ENCODE data around the gene SLC2A6.

The SLC2A6 gene

DNA sequence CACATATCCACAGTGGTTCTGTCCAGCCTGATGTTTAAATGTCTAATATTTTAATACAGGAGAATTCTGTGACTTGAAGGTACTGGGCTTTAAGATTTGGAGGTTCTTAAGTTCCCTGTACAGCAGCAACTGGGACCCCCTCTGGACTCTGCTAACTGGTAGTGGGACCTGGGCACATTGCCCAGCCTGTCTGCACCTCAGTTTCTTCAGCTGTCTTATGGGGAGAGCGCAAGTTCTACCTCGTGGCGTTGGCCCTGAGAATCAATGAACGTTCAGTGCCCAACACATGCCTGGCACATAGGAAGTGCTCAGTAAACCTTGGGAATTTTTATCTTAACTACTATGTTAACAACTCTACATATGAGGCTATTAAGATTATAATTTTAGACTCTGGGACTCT, 1.4 kb downstream of the SLC2A6 start:
- DNase-seq (ENCODE audit: low read depth) = no peak

DNA sequence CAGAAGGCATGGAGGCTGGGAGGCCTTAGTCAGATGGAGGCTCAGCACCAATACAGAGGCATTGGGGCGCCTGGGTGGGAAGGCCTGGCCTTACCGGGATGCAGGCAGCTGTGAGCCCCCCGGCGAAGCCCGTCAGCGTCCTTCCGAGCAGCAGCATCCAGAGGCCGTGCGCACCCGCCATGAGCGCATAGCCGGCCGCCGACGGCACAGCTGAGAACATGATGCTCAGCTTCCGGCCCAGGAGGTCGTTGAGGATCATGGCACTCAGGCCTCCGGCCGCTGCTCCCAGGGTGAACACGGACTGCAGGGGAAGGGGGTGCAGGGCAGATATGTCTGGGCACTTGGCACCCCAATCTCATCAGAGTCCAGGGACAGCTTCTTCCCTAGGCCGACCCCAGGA, 2.0 kb downstream of the SLC2A6 start:
- no peak for DNase-seq (ENCODE audit: low read depth)

DNA sequence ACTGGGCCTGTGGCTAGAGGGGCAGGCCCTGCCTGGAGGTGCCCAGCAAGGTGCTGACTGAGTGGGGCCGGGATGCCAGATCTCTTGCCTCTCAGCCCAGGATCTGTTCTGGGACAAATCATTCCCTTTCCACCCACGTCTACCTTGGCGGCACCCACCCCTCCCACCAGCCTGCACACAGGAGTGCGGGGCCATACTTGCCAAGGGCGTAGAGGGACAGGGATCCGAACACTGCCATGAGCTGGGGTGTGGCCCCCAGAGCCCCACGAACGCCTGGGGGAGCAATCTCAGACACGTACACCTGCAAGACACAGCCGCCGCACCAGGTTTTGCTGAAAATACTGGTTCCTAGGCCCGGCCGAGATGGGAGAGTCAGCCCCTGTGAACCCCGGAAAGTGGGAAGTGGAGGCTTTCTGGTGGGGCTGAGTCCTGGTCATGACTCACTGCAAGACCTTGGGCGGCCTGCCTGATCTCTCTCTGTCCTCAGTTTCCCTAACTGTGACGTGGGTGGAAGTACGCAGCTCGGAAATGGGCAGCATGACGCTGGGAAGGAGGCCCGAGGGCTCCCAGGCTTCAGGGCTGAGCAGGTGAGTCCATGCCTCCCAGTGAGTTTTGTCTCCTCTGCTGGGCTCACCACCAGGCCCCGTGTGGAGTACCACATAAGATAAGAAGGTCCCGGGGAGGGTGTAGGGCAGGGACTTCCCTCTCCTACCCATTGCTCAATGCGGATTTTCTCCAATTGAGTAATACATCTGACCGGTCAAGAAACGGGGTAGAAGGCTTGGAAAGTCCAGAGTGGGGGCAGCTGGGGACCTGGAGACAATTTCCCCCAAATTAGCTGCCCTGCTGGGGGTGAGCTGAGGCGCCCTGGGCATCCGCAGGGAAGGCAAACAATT, 2.6 kb downstream of the SLC2A6 start:
- no peak for DNase-seq (ENCODE audit: low read depth)

DNA sequence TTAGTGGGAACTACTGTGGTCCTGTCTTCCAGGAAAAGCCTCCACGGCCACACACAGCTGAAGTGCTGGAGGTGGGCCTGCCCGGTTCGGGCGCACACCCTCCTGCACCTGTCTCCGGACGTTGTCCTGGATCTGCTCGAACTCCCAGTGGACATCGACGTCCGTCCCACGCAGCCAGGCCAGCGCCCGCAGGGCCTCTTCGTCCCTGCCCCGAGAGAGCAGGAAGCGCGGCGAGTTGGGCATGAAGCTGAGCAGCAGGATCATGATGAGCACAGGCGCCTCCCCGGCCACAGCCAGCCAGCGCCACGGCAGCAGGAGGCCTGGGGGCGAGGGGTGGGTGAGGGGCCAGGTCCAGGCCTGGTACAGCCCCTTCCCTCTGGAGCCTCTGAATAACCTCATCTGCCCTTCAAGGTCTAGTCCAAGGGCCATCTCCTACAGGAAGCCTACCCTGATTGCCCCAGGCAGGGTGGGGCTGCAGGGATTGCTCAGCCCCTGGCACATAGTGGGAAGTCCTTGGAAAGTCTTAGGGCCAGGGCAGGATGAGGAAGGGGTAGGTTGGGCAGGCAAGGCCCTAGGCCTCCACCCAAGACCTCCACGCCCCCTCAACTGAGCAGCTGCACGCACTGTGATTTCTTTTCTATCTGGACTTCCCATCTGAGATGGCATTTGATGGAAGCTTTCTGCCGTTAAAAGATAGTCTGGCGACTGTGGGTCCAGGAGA, 3.4 kb downstream of the SLC2A6 start:
- DNase-seq (ENCODE audit: low read depth) = no peak

DNA sequence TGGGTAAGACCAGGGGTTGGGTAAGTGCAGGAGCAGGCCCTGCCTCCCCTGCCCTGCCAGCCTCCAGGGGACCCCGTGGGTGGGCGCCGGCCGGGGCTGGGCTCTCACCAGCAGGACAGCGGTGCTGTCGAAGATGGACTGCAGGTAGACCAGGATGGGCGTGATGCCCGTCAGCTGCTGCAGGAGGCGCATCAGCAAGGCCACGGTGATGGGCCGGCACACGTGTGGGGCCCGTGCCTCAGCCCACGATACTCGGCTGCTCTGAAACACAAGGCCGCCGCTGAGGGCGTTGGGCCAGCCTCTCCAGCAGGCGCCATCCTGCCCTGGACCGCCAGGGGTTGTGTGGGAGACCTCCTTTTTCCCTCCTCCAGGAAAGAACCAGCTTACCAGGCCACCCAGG, 4.0 kb downstream of the SLC2A6 start:
- no peak for DNase-seq (ENCODE audit: low read depth)

DNA sequence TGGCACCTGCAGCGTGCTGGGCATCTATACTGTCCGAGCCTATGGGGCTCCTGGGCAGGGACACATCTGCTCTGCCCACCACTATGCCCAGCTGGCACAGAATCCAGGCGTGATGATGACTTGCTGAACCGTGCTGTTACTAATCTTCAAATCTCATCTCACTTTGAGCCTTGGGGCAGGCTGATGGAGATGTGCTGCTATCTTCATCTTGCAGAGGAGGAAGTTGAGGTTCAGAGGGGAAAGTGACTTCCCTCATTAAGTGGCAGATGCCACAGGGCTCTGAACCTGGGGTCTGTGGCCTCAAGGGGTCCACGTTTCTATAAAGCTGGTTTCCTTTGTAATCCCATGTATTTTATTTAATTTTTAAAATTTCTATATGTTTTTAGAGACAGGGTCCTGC, 4.7 kb downstream of the SLC2A6 start:
- DNase-seq (ENCODE audit: low read depth) = no peak

DNA sequence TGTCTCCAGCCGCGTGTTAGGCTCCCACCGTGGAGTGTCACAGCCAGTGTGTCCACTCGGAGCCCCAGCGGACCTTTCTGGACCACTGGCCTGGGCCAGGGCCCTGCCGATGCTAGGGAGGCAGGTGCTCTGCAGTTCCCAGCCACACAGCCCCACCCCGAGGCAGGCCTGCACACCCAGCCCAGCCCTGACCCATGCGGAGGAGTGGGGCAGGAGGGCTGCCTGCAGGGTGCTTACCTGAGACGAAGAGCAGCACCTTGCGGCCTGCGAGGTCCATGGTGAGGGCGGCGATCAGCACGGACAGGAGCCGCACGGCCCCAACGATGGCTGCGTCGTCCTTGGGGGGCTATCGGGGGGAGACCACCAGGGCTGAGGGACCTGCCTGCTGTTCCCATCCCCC, 5.2 kb downstream of the SLC2A6 start:
- no peak for DNase-seq (ENCODE audit: low read depth)

DNA sequence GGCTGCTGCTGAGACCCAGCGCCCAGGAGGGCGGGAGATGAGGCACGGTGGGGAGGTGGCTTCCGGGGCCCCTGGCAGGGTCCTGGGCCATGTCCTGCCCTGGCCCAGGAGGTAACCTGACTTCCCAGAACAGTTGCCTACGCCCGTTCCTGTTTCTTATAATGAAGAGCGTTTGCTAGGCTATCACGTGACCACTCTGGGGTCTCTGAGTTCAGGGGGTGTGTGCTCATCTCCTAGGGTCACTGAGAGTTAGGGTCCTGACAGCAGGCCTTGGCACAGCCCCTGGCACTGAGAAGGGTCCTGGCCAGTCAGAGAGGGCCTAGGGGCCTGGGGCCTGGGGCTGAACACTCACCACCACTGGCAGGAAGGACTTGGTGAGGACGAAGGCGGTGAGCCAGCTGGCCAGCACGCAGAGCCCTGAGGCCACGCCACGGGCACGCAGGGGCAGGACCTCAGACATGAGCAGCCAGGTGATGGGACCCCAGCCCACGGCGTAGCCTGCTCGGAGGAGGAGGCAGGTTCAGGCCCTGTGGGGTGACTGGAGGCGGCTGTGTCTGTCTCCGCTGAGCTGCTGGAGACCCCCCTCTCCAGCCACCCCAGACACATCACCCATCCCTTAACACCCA, 6.0 kb downstream of the SLC2A6 start:
- no peak for DNase-seq (ENCODE audit: low read depth)

DNA sequence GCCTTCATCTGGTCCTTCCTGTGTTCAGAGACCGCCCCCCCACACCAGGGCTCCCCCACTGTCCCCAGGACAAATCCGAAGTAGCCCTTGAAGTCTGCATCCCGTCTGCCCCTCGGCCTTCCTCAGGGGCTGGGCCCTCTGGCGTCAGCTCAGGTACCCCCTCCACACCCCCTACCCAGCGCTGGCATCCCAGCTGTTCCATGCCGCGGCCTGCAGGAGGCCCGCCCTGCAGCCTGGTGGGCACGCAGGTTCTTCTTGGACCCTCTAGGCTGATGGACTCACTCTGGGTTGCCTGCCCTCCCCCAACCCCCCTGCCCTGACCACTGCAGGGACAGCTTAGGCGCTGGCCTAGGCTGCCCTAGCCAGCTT, 6.6 kb downstream of the SLC2A6 start:
- DNase-seq (ENCODE audit: low read depth) = no peak

DNA sequence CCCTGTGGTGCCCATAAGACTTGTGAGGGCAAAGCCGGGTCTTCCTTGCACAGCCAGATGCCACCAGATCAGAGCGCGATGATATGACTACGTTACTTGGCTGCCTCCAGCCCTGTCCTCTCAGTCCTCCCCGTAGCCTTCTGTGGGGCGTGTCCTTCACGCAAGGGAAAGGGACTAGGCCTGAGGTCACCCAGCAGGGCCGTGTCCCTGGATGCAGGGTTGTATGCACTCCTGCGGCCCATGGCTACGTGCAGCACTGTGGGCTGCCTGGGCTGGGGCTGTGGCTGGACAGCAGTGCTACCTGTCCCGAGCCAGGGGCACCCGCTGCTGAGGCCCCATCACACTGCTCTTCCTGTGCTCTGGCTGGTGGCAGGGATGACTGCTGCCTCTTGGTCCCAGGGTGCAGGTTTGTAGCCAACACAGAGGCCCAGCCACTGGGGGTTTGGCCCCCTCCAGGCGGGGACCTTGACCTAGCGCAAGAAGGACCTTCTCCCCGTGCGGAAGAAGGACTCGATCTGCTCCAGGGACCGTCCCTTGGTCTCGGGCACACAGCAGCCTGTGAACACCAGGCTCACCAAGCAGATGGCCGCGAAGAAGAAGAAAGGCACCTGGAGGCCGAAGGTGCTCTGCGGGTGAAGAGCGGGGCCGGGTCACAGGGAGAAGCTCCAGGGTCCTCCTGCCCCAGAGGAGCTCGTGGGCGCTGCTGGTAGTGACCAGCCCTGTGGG, 7.2 kb downstream of the SLC2A6 start:
- no peak for DNase-seq (ENCODE audit: low read depth)

DNA sequence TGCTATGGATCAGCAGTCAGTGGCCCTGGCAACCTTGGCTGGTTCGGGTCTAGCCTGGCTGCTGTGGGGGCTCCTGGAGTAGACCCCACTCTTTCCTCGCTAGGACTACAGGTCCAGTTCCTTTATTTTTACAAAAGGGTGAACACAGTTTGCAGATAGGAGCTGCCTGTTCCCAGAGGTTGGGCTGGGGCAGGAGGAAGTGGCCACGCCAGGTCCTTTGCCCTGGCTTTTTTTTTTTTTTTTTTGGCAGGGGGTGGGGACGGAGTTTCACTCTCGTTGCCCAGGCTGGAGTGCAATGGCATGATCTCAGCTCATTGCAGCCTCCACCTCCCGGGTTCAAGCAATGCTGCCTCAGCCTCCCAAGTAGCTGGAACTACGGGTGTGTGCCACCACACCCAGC, 7.9 kb downstream of the SLC2A6 start:
- no peak for DNase-seq (ENCODE audit: low read depth)

DNA sequence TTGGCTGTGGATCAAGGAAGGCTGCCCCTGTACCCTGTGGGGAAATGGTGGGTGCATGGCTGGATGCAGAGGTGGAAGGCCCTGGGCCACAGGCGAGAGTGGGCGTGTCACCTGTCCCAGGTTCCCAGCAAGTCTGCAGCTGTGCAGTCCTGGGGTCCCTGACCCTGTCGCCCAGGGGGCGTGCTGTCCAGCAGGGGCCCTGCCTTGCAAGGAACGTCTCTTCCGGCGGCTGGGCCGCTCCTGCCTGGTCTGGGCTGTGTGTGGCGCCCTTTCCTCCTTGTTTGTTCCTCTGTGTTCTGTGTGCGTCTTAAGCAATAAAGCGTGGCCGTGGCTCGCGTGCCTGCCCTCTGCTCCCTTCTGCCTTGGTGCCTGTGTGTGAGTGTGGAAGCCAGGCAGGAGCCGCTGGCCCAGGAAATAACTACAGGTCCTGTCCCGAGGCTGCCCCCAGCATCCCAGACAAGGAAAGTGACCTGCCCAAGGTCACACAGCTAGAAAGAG, 8.4 kb downstream of the SLC2A6 start:
- DNase-seq (ENCODE audit: low read depth) = no peak

DNA sequence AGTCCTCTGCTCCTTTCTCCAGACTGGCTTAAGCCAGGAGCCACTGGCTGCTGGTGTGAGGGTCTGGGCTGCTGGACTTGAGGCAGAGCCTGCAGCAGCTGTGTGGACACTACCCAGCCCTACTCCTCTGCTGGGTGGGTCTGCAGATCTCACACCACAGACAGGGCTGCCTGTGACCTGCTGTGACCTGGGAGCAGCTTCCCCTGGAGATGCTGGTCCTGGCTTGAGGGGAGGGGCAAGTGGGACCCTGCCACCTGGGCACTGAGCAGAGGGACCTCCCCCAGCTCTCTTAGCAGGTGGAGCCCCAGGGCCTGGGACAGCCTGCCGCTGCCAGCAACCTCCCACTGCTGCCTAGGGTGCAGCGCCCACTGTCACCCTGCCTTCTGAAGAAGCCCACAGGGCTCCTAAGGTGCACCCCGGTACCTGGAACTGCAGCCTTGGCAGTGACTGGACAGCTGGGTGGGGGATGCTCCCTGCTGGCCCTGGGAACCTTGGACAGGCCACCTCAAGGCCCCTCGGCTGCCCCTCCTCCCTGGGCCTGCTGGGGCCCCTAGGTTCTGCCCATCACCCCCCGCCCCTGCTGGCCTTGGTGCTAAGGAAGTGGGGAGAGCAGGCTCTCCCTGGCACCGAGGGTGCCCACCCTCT, 10.0 kb downstream of the SLC2A6 start:
- no peak for DNase-seq (ENCODE audit: low read depth)

DNA sequence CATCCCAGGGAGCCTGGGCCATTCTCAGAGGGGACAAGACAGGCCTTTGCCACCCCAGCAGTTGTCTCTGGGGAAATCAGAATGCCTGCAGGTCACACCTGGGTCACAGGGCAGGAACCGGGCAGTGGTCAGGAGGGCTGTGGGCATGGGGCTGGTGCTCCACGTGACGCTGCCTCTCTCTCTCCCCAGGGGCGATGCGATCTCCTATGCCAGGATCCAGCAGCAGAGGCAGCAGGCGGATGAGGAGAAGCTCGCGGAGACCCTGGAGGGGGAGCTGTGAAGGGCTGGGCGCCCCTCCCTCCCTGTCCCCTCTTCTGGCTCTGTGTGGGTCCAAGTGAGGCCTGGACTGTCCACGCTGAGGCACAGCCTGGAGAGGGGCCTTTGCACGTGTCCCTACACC, 10.5 kb downstream of the SLC2A6 start:
- no peak for DNase-seq (ENCODE audit: low read depth)

DNA sequence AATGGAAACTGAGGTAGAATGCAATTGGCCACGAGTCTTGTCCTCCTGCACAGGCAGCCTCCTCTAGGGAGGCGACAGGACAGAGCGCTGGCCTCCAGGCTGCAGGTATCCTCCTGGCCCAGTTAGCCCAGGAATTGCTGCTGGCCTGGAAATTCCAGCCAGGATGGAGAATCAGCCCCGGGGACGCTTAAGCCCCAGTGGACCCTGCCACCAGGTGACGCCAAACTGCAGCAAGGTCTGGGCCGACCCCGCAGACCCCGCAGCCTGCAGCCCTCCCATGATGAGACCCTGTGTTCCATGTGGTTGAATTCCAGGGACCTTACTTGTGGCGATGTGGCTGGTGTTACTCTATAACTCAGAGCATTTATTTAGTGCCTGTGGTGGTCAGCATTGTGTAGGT, 11.8 kb downstream of the SLC2A6 start:
- DNase-seq (ENCODE audit: low read depth) = no peak

DNA sequence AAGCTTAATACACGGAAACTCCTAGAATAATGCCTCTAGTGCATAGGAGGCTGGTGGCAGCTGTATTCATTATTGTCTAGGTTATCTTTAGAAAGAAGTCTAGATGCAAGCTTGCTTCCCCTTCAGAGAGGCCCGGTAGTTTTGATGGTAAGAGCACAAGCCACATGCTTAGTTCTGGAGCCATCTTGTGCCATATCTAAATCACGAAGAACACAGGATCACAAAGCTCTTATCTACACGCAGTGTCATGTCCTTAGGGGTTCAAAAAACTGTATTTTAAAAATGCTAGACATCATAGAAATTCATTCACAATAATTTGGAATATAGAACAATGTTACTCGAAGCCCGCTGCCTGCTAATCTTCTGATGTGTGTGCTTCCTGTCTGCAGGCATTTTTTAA, 12.9 kb downstream of the SLC2A6 start:
- DNase-seq (ENCODE audit: low read depth) = no peak

DNA sequence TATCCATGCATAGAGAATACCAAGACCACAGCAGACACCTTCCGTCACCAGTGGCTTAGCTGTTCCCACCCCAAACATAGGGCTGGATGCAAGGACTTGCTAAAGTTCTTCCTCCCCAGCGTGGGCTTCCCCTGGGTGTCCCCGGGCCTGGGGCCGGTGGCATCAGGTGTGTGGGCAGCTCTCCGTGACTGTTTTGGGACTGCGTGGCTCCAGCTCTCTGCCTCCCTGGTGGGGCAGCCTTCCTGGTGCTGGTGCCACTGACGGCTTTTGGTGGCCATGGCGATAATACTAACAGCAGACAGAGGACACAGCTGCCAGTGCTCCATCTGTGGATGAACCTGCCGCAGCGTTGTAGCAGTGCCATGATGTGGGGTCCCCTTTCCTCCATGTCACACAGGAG, 14.3 kb downstream of the SLC2A6 start:
- DNase-seq (ENCODE audit: low read depth) = no peak

DNA sequence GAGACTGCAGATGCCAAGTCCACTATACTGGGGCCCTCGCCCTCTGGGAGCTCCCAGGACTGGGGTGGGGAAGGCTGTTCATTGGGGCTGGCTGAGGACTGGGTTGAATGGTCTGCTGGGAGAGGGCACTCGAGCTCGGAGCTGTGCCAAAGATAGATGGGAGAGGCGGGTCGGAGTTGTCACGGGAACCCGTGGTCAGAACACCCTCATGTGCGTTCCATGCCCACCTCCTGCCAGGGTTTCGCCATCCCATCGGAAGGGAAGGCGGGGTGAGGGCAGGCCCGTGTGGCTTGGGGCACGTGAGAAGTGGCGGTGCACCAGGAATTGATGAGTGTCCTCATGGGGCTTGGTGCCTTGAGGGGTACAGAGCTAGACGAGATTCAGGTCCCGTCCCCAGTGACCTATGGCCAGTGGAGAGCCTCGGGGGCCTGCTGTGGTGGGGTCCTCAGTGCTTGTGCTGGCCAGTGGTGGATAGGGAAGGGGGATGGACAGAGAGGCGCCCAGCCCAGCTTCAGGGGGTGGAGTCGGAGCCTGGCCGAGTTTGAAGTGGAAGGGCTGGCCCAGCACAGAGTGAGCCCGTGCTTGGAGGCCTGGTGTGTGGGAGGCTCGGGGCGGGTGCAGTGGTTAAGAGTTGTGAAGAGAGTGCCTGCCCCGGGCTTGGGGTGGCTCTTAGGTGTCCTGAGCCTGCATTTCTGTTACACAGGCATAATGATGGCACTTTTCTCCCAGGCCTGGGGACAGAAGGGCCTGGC, 14.9 kb downstream of the SLC2A6 start:
- no peak for DNase-seq (ENCODE audit: low read depth)

DNA sequence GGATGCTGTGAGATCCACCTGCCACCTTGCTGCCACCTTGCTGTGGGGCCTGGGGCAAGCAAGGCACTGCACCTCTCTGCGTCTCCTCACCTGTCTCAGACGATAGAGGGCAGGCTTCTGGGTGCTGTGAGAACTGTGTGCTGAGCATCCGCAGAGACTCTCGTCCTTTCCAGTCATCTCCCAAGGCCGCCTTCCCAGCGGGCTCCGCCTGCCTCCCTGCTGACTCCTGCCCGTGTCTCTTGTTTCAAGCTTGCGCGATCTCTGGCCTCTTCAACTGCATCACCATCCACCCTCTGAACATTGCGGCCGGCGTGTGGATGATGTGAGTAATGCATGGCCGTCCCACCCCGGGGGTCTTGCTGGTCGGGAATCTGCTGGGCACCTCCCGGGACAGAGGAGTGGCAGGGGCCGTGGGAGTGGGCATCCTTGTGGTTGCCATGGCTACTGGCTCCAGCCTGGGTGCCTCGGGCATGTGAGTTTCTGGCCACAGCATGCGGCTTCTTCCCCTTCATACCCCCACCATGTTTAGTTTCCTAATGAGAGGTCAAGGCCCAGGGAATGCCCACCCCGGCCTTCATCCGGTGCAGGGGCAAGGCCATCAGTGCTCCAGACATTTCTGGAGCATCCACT, 15.6 kb downstream of the SLC2A6 start:
- no peak for DNase-seq (ENCODE audit: low read depth)

DNA sequence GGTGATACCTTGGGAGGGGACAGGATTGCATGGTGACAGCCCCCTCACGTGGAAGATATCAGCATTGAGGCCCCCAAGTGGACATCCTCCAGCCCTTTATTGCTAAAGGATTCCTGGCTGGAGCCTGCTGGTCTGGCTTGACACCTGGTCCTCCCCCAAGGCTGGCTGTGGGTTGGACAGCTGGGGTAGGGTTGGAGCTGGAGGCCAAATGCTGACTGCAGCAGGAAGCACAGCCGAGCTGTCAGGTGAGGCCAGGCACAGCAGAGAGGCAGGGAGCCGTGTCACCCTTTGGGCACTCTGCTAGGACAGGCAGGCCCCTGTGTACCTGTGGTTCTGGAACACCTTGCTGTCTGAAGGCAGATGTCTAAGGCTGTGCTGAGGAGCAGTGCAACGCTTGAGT, 16.9 kb downstream of the SLC2A6 start:
- no peak for DNase-seq (ENCODE audit: low read depth)
